ENCODE measurements around the gene CCDC66. TPM values are rescaled to one million over a fixed set of nuclear protein-coding genes. Genes with fewer than 3 reads are reported as not detected.

CCDC66 gene
- total RNA-seq, 4 donors from 2014 or later = 7.9 to 14.5 (median 9.3) TPM

DNA sequence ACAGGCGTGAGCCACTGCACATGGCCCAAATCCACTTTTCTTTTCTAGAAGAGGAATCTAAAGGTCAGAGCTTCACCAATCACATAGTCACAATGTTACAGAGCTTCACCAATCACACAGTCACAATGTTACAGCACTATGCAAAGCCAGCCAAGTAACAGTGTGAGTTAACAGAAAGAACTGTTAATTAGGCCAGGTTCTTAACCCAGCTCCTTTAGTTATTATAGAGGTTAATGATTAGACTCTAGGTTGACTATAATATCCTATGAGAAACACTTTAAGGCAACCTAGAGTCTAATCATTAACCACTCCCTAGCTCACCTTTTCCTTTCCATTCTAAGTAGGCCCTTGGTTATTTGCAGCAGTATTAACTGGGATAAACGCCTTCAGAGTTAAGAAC, 72.1 kb downstream of the CCDC66 start:
- DNase-seq = no peak
- Histone ChIP-seq H3K4me1 (no peaks in the 10 kb centered on the region), H3K4me3 (no peak overlapping the region), H3K36me3 (peaks cover 0 to 44% of the 10 kb centered on the region in 2 donors), H3K9me3 (no peaks in the 10 kb centered on the region), H3K27ac (no peak overlapping the region), H3K27me3 (no peaks in the 10 kb centered on the region)
- intact Hi-C loops (cut with DNase I; ENCODE audit: low total_unique reads) = no loop called here
- no peak for ATAC-seq
- in situ Hi-C loops (cut with MboI; ENCODE audit: low sequenced_read_pairs in 4 of 4) = no loop called here
- TF ChIP-seq POLR2A (IDR thresholded peaks at IDR 0.05) = no peak
- TF ChIP-seq, protein P1, sequence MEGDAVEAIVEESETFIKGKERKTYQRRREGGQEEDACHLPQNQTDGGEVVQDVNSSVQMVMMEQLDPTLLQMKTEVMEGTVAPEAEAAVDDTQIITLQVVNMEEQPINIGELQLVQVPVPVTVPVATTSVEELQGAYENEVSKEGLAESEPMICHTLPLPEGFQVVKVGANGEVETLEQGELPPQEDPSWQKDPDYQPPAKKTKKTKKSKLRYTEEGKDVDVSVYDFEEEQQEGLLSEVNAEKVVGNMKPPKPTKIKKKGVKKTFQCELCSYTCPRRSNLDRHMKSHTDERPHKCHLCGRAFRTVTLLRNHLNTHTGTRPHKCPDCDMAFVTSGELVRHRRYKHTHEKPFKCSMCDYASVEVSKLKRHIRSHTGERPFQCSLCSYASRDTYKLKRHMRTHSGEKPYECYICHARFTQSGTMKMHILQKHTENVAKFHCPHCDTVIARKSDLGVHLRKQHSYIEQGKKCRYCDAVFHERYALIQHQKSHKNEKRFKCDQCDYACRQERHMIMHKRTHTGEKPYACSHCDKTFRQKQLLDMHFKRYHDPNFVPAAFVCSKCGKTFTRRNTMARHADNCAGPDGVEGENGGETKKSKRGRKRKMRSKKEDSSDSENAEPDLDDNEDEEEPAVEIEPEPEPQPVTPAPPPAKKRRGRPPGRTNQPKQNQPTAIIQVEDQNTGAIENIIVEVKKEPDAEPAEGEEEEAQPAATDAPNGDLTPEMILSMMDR (IDR thresholded peaks at IDR 0.05 in 4 of 5, conservative IDR thresholded peaks at IDR 0.05 in 1 of 5) = no peak

DNA sequence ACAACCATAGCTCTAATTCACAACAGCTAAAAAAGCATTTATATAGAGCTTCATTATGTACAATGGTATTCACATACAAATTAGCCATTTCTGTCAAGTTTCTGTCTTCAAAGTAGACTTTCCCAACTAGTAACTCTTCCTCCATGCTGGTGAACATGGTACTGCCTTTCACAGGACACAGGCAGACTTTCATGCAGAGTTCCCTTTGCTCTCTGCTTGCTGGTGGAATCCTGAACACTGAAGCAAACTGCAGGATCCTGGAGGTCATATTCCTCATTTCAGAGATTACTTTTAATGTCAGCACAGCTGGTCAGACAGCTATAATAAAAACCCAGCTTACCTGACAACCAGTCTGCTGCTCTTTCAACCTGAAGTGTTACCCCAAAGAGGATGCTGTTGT, 72.5 kb downstream of the CCDC66 start:
- H3K36me3 ChIP-seq = peaks cover 0 to 40% of the 10 kb centered on the region in 2 donors
- no peaks in the 10 kb centered on the region for H3K9me3 ChIP-seq
- TF ChIP-seq, protein P1 (IDR thresholded peaks at IDR 0.05 in 4 of 5, conservative IDR thresholded peaks at IDR 0.05 in 1 of 5) = no peak
- no peak for TF ChIP-seq POLR2A (IDR thresholded peaks at IDR 0.05)
- intact Hi-C loops (cut with DNase I; ENCODE audit: low total_unique reads) (no loop called here), in situ Hi-C loops (cut with MboI; ENCODE audit: low sequenced_read_pairs in 4 of 4) (no loop called here)
- ATAC-seq (no peak), DNase-seq (no peak)
- H3K27ac ChIP-seq = no peak overlapping the region
- H3K4me3 ChIP-seq = no peak overlapping the region
- H3K4me1 ChIP-seq = no peaks in the 10 kb centered on the region
- H3K27me3 ChIP-seq = no peaks in the 10 kb centered on the region

DNA sequence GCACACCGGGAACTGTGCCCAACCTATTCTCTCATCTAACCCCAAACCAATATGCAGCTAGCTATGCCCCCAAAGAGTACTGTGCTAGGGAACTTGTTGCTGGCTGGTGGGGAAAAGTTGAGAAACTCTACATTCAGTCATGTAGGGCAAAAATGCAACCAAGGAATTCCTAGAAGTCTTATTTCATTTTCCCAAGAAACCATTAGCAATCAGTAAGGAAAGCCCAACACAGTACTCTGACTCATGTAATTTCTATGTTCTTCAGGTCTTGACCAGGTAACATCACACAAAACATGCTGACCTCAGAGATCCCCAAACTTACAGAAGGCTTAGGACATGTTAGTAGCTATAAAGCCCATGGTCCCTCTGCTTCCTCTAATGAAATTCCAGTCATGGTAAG, 74.0 kb downstream of the CCDC66 start:
- H3K27me3 ChIP-seq = no peaks in the 10 kb centered on the region
- H3K4me1 ChIP-seq = no peaks in the 10 kb centered on the region
- DNase-seq (no peak), ATAC-seq (no peak)
- H3K27ac ChIP-seq = no peak overlapping the region
- intact Hi-C loops (cut with DNase I; ENCODE audit: low total_unique reads) = no loop called here
- in situ Hi-C loops (cut with MboI; ENCODE audit: low sequenced_read_pairs in 4 of 4) = no loop called here
- H3K9me3 ChIP-seq = no peaks in the 10 kb centered on the region
- H3K4me3 ChIP-seq = no peak overlapping the region
- TF ChIP-seq, protein P1 (IDR thresholded peaks at IDR 0.05 in 4 of 5, conservative IDR thresholded peaks at IDR 0.05 in 1 of 5) = no peak
- TF ChIP-seq POLR2A (IDR thresholded peaks at IDR 0.05) = no peak
- H3K36me3 ChIP-seq = peaks cover 0 to 27% of the 10 kb centered on the region in 2 donors

DNA sequence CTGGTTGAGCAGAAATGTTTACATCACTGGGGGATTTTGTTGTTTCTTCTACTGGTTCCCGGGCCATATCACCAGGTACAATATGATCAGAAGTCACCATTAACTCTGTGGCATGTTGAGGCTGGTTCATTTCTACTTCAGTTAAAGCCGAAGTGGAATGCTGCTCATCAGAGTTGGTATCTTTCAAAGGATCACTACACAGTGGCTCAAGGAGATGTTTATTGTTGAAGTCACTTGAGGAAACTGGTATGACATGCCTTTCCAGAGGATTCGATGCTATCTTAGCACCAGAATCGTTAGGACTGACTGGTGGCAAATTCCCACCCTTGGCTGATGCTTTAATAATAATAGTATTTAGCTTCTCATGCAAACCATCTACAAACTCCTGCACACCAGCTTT, 76.2 kb downstream of the CCDC66 start:
- no peaks in the 10 kb centered on the region for H3K4me1 ChIP-seq
- intact Hi-C loops (cut with DNase I; ENCODE audit: low total_unique reads) (no loop called here), in situ Hi-C loops (cut with MboI; ENCODE audit: low sequenced_read_pairs in 4 of 4) (no loop called here)
- H3K36me3 ChIP-seq = peaks cover 0 to 17% of the 10 kb centered on the region in 2 donors
- no peak overlapping the region for H3K4me3 ChIP-seq
- H3K27me3 ChIP-seq = no peaks in the 10 kb centered on the region
- H3K9me3 ChIP-seq = no peaks in the 10 kb centered on the region
- ATAC-seq (no peak), DNase-seq (no peak)
- H3K27ac ChIP-seq = no peak overlapping the region
- TF ChIP-seq, protein P1 (IDR thresholded peaks at IDR 0.05 in 4 of 5, conservative IDR thresholded peaks at IDR 0.05 in 1 of 5) = no peak
- TF ChIP-seq POLR2A (IDR thresholded peaks at IDR 0.05) = no peak
